GM18520 (cell line): ENCODE results near the gene SLC44A1.
"Not testable (repeated sequence)": the region's sequence is repeated elsewhere in the genome, so short reads cannot be mapped to it uniquely, and the experiment has no call there.

ENCODE experiments used
- ATAC-seq: cut with Tn5 transposase; IDR thresholded peaks from one replicate; pipeline ENCODE4 v1.9.1; 2021; ENCODE audit not compliant: unreplicated experiment

SLC44A1 gene

GRCh38 chr9:105242062-105242461, 2.4 kb upstream of the SLC44A1 start:
- ATAC-seq, result no peak

- ATAC-seq, result no peak
Observed at GRCh38 chr9:105242557-105242956, 1.9 kb upstream of the SLC44A1 start.

- ATAC-seq, result no peak
Observed at GRCh38 chr9:105243015-105243686, 1.3 kb upstream of the SLC44A1 start.

GRCh38 chr9:105244734-105245028, 230 bp downstream of the SLC44A1 start:
- peak; percentile 42 for ATAC-seq

- no peak for ATAC-seq
Observed at GRCh38 chr9:105245029-105245890, 809 bp downstream of the SLC44A1 start.

- ATAC-seq, result no peak
Observed at GRCh38 chr9:105245891-105246161, 1.4 kb downstream of the SLC44A1 start.

- no peak for ATAC-seq
Observed at GRCh38 chr9:105246656-105247173, 2.3 kb downstream of the SLC44A1 start.

- no peak for ATAC-seq
Observed at GRCh38 chr9:105248691-105249090, 4.2 kb downstream of the SLC44A1 start.

GRCh38 chr9:105251133-105251532, 6.7 kb downstream of the SLC44A1 start:
- no peak for ATAC-seq

GRCh38 chr9:105251733-105252404, 7.4 kb downstream of the SLC44A1 start:
- ATAC-seq, result no peak

- ATAC-seq, result no peak
Observed at GRCh38 chr9:105252405-105252756, 7.9 kb downstream of the SLC44A1 start.

GRCh38 chr9:105254226-105254625, 9.8 kb downstream of the SLC44A1 start:
- ATAC-seq, result no peak

GRCh38 chr9:105255421-105255820, 11.0 kb downstream of the SLC44A1 start:
- no peak for ATAC-seq

GRCh38 chr9:105256569-105256968, 12.1 kb downstream of the SLC44A1 start:
- not testable (repeated sequence) for ATAC-seq

GRCh38 chr9:105257809-105258208, 13.4 kb downstream of the SLC44A1 start:
- ATAC-seq, result no peak

GRCh38 chr9:105258225-105258737, 13.8 kb downstream of the SLC44A1 start:
- no peak for ATAC-seq

GRCh38 chr9:105259274-105259673, 14.8 kb downstream of the SLC44A1 start:
- no peak for ATAC-seq

GRCh38 chr9:105259731-105260612, 15.5 kb downstream of the SLC44A1 start:
- no peak for ATAC-seq

GRCh38 chr9:105262497-105262896, 18.0 kb downstream of the SLC44A1 start:
- no peak for ATAC-seq

GRCh38 chr9:105264380-105264779, 19.9 kb downstream of the SLC44A1 start:
- no peak for ATAC-seq

- not testable (repeated sequence) for ATAC-seq
Observed at GRCh38 chr9:105268254-105268653, 23.8 kb downstream of the SLC44A1 start.
